Measurements from ENCODE around the gene DMD. TPM values are rescaled to one million over a fixed set of nuclear protein-coding genes. Genes with fewer than 3 reads are reported as not detected.
A peak's percentile ranks its signal among the peaks of the same experiment; 100 is the strongest.

DMD gene
- total RNA-seq, 1 donor from 2014 or later = 143 TPM

- Histone ChIP-seq H3K27ac (replicated peaks) (no peak overlapping the region), H3K4me3 (no peak overlapping the region), H3K27me3 (ENCODE audit: low read depth) (no peaks in the 10 kb centered on the region), H3K4me1 (no peaks in the 10 kb centered on the region), H3K36me3 (no peaks in the 10 kb centered on the region), H3K9me3 (replicated peaks) (no peaks in the 10 kb centered on the region)
- intact Hi-C loops (cut with micrococcal nuclease) = no loop called here
- TF ChIP-seq, protein P1, sequence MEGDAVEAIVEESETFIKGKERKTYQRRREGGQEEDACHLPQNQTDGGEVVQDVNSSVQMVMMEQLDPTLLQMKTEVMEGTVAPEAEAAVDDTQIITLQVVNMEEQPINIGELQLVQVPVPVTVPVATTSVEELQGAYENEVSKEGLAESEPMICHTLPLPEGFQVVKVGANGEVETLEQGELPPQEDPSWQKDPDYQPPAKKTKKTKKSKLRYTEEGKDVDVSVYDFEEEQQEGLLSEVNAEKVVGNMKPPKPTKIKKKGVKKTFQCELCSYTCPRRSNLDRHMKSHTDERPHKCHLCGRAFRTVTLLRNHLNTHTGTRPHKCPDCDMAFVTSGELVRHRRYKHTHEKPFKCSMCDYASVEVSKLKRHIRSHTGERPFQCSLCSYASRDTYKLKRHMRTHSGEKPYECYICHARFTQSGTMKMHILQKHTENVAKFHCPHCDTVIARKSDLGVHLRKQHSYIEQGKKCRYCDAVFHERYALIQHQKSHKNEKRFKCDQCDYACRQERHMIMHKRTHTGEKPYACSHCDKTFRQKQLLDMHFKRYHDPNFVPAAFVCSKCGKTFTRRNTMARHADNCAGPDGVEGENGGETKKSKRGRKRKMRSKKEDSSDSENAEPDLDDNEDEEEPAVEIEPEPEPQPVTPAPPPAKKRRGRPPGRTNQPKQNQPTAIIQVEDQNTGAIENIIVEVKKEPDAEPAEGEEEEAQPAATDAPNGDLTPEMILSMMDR (IDR thresholded peaks at IDR 0.05; ENCODE audit: borderline replicate concordance) = no peak
- DNase-seq = no peak
These were observed 197.3 kb downstream of the DMD start for GRCh38 chrX:33014086-33014485.

DNA sequence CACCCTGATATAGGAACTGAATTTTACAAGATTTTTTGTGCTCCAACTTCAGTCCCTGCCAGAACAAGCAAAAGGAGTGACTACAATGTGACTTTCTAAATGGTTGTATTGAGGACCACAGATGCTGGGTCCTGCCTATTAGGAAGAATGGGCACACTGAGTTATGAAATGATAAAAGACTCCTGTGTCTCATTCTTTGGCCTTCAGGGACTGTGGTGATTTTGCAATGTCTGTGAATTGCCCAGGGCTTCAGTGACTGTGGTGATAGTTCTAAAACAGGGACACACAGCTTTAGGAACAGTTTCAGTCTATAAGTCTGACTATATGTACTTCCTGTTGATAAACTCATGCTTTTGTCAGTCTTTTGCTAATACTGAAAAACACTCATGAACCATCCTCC is 210.2 kb downstream of the DMD start:
- Histone ChIP-seq H3K9me3 (replicated peaks) (no peaks in the 10 kb centered on the region), H3K4me1 (no peaks in the 10 kb centered on the region), H3K27me3 (ENCODE audit: low read depth) (no peaks in the 10 kb centered on the region), H3K4me3 (no peak overlapping the region), H3K36me3 (no peaks in the 10 kb centered on the region), H3K27ac (replicated peaks) (no peak overlapping the region)
- intact Hi-C loops (cut with micrococcal nuclease) = no loop called here
- no peak for DNase-seq
- TF ChIP-seq, protein P1 (IDR thresholded peaks at IDR 0.05; ENCODE audit: borderline replicate concordance) = no peak

GRCh38 chrX:32998776-32999175 is 212.6 kb downstream of the DMD start:
- no peaks in the 10 kb centered on the region for H3K9me3 ChIP-seq (replicated peaks)
- H3K36me3 ChIP-seq = no peaks in the 10 kb centered on the region
- DNase-seq = no peak
- no peaks in the 10 kb centered on the region for H3K27me3 ChIP-seq (ENCODE audit: low read depth)
- TF ChIP-seq, protein P1 (IDR thresholded peaks at IDR 0.05; ENCODE audit: borderline replicate concordance) = no peak
- no peaks in the 10 kb centered on the region for H3K4me1 ChIP-seq
- H3K27ac ChIP-seq (replicated peaks) = no peak overlapping the region
- H3K4me3 ChIP-seq = no peak overlapping the region
- intact Hi-C loops (cut with micrococcal nuclease) = no loop called here

DNA sequence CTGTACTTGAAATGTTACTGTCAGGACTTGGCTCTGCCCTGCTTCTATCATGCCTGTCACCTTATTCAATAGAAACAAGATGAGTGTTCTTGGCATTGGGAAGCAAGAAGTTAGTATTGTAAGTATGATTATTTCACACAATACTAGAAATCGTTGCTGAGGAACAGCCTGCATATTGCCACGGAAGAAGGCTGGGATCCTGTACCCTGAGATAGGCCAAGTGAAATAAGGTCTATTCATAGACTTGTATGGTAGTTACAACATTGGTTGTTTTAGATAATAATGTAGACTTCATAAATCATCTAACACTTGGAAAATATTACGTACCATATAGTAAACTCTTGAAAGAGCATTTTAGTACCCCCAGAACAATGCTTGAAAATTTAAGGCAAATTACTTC is 215.9 kb downstream of the DMD start:
- Histone ChIP-seq H3K9me3 (replicated peaks) (no peaks in the 10 kb centered on the region), H3K4me1 (no peaks in the 10 kb centered on the region), H3K4me3 (no peak overlapping the region), H3K27ac (replicated peaks) (no peak overlapping the region), H3K27me3 (ENCODE audit: low read depth) (no peaks in the 10 kb centered on the region), H3K36me3 (no peaks in the 10 kb centered on the region)
- intact Hi-C loops (cut with micrococcal nuclease) = no loop called here
- DNase-seq = no peak
- TF ChIP-seq, protein P1 (IDR thresholded peaks at IDR 0.05; ENCODE audit: borderline replicate concordance) = no peak

DNA sequence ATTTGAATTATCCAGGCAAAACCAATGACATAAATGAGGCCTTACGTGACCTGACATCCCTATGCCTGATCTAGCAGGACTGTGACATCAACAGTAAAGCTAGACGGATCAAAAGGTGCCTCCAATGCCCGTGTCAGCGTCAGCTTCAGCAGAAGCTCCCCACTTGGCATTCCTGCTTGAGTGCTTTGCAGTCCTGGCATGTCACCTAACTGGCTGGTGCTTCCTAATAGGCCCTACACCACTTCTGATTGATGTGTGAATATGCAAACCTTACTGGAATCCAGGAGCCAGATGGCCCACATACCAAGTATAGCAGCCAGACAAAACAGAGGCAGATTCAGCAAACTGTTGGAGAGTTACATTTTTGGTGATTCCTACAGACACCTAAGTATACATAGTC is 224.2 kb downstream of the DMD start:
- Histone ChIP-seq H3K27ac (replicated peaks) (peak overlapping the region; percentile 54), H3K36me3 (no peaks in the 10 kb centered on the region), H3K9me3 (replicated peaks) (no peaks in the 10 kb centered on the region), H3K4me3 (no peak overlapping the region), H3K27me3 (ENCODE audit: low read depth) (no peaks in the 10 kb centered on the region), H3K4me1 (peaks cover 11% of the 10 kb centered on the region)
- TF ChIP-seq, protein P1 (IDR thresholded peaks at IDR 0.05; ENCODE audit: borderline replicate concordance) = no peak
- intact Hi-C loops (cut with micrococcal nuclease) = no loop called here
- peak; percentile 27 for DNase-seq

- Histone ChIP-seq H3K36me3 (no peaks in the 10 kb centered on the region), H3K27me3 (ENCODE audit: low read depth) (no peaks in the 10 kb centered on the region), H3K9me3 (replicated peaks) (no peaks in the 10 kb centered on the region), H3K4me1 (peaks cover 11% of the 10 kb centered on the region), H3K4me3 (no peak overlapping the region), H3K27ac (replicated peaks) (no peak overlapping the region)
- DNase-seq = no peak
- TF ChIP-seq, protein P1 (IDR thresholded peaks at IDR 0.05; ENCODE audit: borderline replicate concordance) = no peak
- intact Hi-C loops (cut with micrococcal nuclease) = no loop called here
These were observed 225.8 kb downstream of the DMD start for GRCh38 chrX:32985544-32985943.
